HepG2 (cell line): ENCODE measurements around the gene COBLL1. TPM values are rescaled to one million over a fixed set of nuclear protein-coding genes. Genes with fewer than 3 reads are reported as not detected.
A peak's percentile ranks its signal among the peaks of the same experiment; 100 is the strongest.

Source experiments
- ATAC-seq: fragments of 200-7000 bp; cut with Tn5 transposase; 3 replicates; pipeline ENCODE4 v1.9.1; 2020; ENCODE audit warnings: mild to moderate bottlenecking, moderate library complexity
- BruUV-seq: library from RNA; stranded (reverse); fragments of 400-500 nt; replicated peaks from 2 replicates; lab custom pipeline; 2021; lab: Mats Ljungman, UMichigan
- CTCF ChIA-PET: fragments of 300-600 bp; formaldehyde crosslinking; extraction: SDS; loops from one replicate; lab custom pipeline; 2021; ENCODE audit warnings: low total read pairs, inconsistent platforms, low intra/inter-chr PET ratio; lab: Yijun Ruan, JAX
- POLR2A ChIA-PET: fragments of 350-600 bp; sonication (Branson Sonifier 250); formaldehyde crosslinking; loops from one replicate; lab custom pipeline; 2020; ENCODE audit warnings: antibody characterized with exemption, inconsistent platforms; lab: Yijun Ruan, JAX
- DNase-seq: peaks from one replicate; pipeline ENCODE4 v3.0.0-alpha.2; 2015; ENCODE audit warnings: low spot score
- FAIRE-seq: peaks from 3 replicates; lab custom pipeline; 2011; peaks lifted over from hg19 to GRCh38; lab: Jason Lieb, UNC
- H2AFZ ChIP-seq: one replicate; pipeline ENCODE4 v1.6.1; 2011; ENCODE audit warnings: low read length, inconsistent platforms
- H3K27ac ChIP-seq: fragments of 300-600 bp; 3 replicates; pipeline ENCODE4 v1.8.0; 2011; ENCODE audit warnings: mixed run types, mild to moderate bottlenecking, mixed read lengths, low read length, inconsistent platforms; ENCODE audit not compliant: insufficient read depth; ENCODE audit errors: extremely low read length
- H3K27me3 ChIP-seq, 2 experiments: fragments of 200-600 bp in 1 of 2; 2 replicates in 1 of 2; 3 replicates in 1 of 2; pipeline versions ENCODE4 v1.6.0 to v1.8.0; 2011; ENCODE audit warnings: low read length in 2 of 2, mild to moderate bottlenecking in 2 of 2, moderate library complexity in 2 of 2, inconsistent platforms in 1 of 2; ENCODE audit not compliant: insufficient read depth in 2 of 2, control insufficient read depth in 1 of 2
- H3K36me3 ChIP-seq, 2 experiments: fragments of 200-600 bp in 1 of 2; replicated peaks in 1 of 2; 2 replicates in 1 of 2; 3 replicates in 1 of 2; pipeline versions ENCODE4 v1.5.1 to v1.8.0; 2011; ENCODE audit warnings: low read length in 2 of 2, inconsistent platforms in 1 of 2; ENCODE audit not compliant: insufficient read depth in 2 of 2, control insufficient read depth in 1 of 2
- H3K4me1 ChIP-seq: 2 replicates; pipeline ENCODE4 v1.5.1; 2012; ENCODE audit warnings: low read length, inconsistent platforms; ENCODE audit not compliant: insufficient read depth
- H3K4me2 ChIP-seq: 2 replicates; pipeline ENCODE4 v1.6.0; 2011; ENCODE audit warnings: low read depth, low read length, inconsistent platforms
- H3K4me3 ChIP-seq, 3 experiments: fragments of 200-600 bp in 1 of 3; sonication (generic), shearing (Covaris generic) in 1 of 3; replicated peaks in 1 of 3; 2 replicates each; pipeline ENCODE4 v1.5.1; 2011 to 2016; ENCODE audit warnings: low read length in 3 of 3, inconsistent platforms in 2 of 3, low read depth in 2 of 3, mild to moderate bottlenecking in 2 of 3, control low read depth in 1 of 3, mixed read lengths in 1 of 3; ENCODE audit not compliant: insufficient read depth in 1 of 3
- H3K79me2 ChIP-seq: one replicate; pipeline ENCODE4 v1.6.1; 2011; ENCODE audit warnings: low read length, inconsistent platforms; ENCODE audit not compliant: insufficient read depth
- H3K9ac ChIP-seq: 2 replicates; pipeline ENCODE4 v1.6.0; 2011; ENCODE audit warnings: mild to moderate bottlenecking, low read depth, low read length, inconsistent platforms; ENCODE audit not compliant: insufficient read depth
- H3K9me3 ChIP-seq: 2 replicates; pipeline ENCODE4 v1.5.1; 2012; ENCODE audit warnings: mild to moderate bottlenecking, low read length
- H4K20me1 ChIP-seq: 2 replicates; pipeline ENCODE4 v1.6.0; 2011; ENCODE audit warnings: inconsistent platforms, mild to moderate bottlenecking, low read length, moderate library complexity; ENCODE audit not compliant: insufficient read depth
- CHCHD3 ChIP-seq: sonication (generic); formaldehyde crosslinking; IDR thresholded peaks from 2 replicates; pipeline ENCODE4 v1.8.0; 2022; ENCODE audit warnings: mild to moderate bottlenecking, missing genetic modification reagents, moderate library complexity
- PPARG ChIP-seq: conservative IDR thresholded peaks from 2 replicates; pipeline ENCODE4 v1.6.1; 2016; ENCODE audit warnings: missing biosample characterization, missing genetic modification reagents
- SNAPC2 ChIP-seq: sonication (generic); formaldehyde crosslinking; IDR thresholded peaks from 2 replicates; pipeline ENCODE4 v1.8.1; 2022; ENCODE audit warnings: mild to moderate bottlenecking, missing genetic modification reagents
- ZNF790 ChIP-seq: sonication (generic); formaldehyde crosslinking; IDR thresholded peaks from 2 replicates; pipeline ENCODE4 v1.8.0; 2022; ENCODE audit warnings: missing genetic modification reagents, mild to moderate bottlenecking, borderline replicate concordance
- WGBS: methylation state at CpG from one replicate; pipeline ENCODE4 v1.1.6; 2017; ENCODE audit warnings: low lambda C conversion rate; 5-methylcytosine and 5-hydroxymethylcytosine counted together
- in situ Hi-C: cut with HindIII; loops from 2 replicates; pipeline ENCODE4 v1.10.0; 2017; ENCODE audit warnings: low pct_unique_long_range_greater_than_20kb; ENCODE audit not compliant: extremely low pct_ligation_motif_present
- intact Hi-C: fragments of 100-400 bp; cut with micrococcal nuclease; formaldehyde crosslinking; loops from one replicate; pipeline ENCODE4 v1.10.0; 2022; ENCODE audit not compliant: unreplicated experiment
- polyA plus RNA-seq, 8 experiments: library from polyadenylated mRNA; depleted of rRNA in 3 of 8; stranded (reverse) in 7 of 8; unstranded in 1 of 8; fragments of >200 nt; fragmentation: Illumina TruSeq in 4 of 8; extraction: Trizol in 4 of 8; gene quantifications; 2 replicates each; pipeline versions ENCODE4 v1.2.1 to v1.2.3, GENCODE V29; 2011 to 2016; ENCODE audit warnings: low read depth in 4 of 8, missing spikeins in 1 of 8, mixed read lengths in 1 of 8; ENCODE audit not compliant: insufficient read depth in 1 of 8
- total RNA-seq, 5 experiments: library from RNA; depleted of rRNA; stranded (reverse); fragments of >200 nt; fragmentation: Illumina TruSeq; extraction: Trizol; gene quantifications; 2 replicates each; pipeline ENCODE4 v1.2.3, GENCODE V29; 2016; ENCODE audit warnings: low read depth in 1 of 5
- TF ChIP-seq, protein P1 (sequence below): sonication (generic); formaldehyde crosslinking; IDR thresholded peaks from 2 replicates; pipeline ENCODE4 v1.8.0; 2022; ENCODE audit warnings: mild to moderate bottlenecking, missing genetic modification reagents, borderline replicate concordance
- TF ChIP-seq, protein P2 (sequence below): sonication (generic); formaldehyde crosslinking; IDR thresholded peaks from 2 replicates; pipeline ENCODE4 v1.8.0; 2023; ENCODE audit warnings: mild to moderate bottlenecking, missing genetic modification reagents
- TF ChIP-seq, protein P3 (sequence below): sonication (generic); formaldehyde crosslinking; IDR thresholded peaks from 2 replicates; pipeline ENCODE4 v1.8.1; 2022; ENCODE audit warnings: low read depth, mild to moderate bottlenecking, missing genetic modification reagents
- TF ChIP-seq, protein P4 (sequence below): sonication (generic); formaldehyde crosslinking; IDR thresholded peaks from 2 replicates; pipeline ENCODE4 v1.8.1; 2023; ENCODE audit warnings: missing genetic modification reagents, mild to moderate bottlenecking, borderline replicate concordance
- TF ChIP-seq, protein P5 (sequence below): sonication (generic); formaldehyde crosslinking; IDR thresholded peaks from 2 replicates; pipeline ENCODE4 v1.4.0; 2020; ENCODE audit warnings: missing genetic modification reagents, borderline replicate concordance

COBLL1 gene
- total and polyA plus RNA-seq, 2 of the 13 experiments (the other 11 are each of a cell fraction or from before 2014, with no cell fraction given) = 32.6 to 86.8 TPM

DNA sequence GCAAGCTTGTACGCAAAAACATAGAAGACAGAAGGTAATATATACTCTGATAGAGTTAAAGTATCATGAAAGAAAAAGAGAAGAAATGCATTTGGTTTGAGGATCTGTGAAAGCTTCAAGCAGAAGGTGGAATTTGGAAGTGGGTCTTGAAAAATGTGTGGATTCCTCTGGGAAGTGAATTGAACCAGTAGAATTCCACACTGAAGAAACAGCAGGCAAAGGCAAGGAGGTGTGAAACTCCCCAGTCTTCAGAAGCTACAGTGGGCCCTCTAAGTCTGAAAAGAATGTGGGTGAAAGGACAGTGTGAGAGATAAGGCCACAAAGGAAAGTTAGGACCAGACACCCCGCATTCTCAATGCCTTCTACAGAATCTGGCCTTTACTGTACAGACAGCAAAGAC is 25.6 kb downstream of the COBLL1 start:
- no peaks in the 10 kb centered on the region for H3K9me3 ChIP-seq
- CTCF ChIA-PET = no interaction called here
- FAIRE-seq (no peak), ATAC-seq (no peak), DNase-seq (no peak)
- no peaks in the 10 kb centered on the region for H3K36me3 ChIP-seq
- no peak overlapping the region for H2AFZ ChIP-seq
- no peak overlapping the region for H3K4me2 ChIP-seq
- POLR2A ChIA-PET = no interaction called here
- 98% methylated on average over 2 of the region's 2 CpGs for WGBS
- H3K79me2 ChIP-seq = peaks cover 85% of the 10 kb centered on the region
- H3K9ac ChIP-seq = no peak overlapping the region
- in situ Hi-C loops = no loop called here
- no peak overlapping the region for H3K4me3 ChIP-seq
- H3K27me3 ChIP-seq = no peaks in the 10 kb centered on the region
- no TSS peak for BruUV-seq
- TF ChIP-seq CHCHD3 (CRISPR knock-in tag) = no peak
- 0 out of 2 replicates have a peak, but pooled peaks have one; percentile 7 for TF ChIP-seq PPARG
- peak overlapping the region; percentile 33 for H3K27ac ChIP-seq
- intact Hi-C loops = no loop called here
- H3K4me1 ChIP-seq = peaks cover 62% of the 10 kb centered on the region
- no peaks in the 10 kb centered on the region for H4K20me1 ChIP-seq

DNA sequence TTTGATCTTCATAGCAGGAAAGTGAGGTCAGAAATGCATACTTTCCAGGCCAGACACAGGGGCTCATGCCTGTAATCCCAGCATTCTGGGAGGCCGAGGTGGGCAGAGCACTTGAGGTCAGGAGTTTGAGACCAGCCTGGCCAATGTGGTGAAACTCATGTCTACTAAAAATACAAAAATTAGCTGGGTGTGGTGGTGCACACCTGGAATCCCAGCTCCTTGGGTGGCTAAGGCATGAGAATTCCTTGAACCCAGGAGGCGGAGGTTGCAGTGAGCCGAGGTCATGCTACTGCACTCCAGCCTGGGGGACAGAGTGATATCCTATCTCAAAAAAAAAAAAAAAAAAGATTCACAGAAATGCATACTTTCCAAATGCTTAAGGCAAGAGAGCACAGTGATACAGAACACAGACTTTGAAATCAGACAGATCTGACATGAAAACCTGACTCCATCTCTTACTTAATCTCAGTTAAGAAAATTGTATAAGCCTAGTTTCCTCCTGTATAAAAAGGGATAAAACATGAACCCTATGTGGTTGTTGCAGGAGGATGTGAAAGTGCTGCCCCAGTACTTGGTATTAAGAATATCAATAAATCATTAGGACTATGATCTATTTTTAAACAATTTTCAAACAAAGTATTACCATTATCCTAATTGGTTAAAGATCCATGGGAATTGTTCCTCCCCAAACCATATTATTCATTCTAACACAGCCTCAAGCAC is 26.4 kb downstream of the COBLL1 start:
- peaks cover 70% of the 10 kb centered on the region for H3K4me1 ChIP-seq
- ChIA-PET POLR2A (no interaction called here), CTCF (no interaction called here)
- no peak overlapping the region for H3K9ac ChIP-seq
- no peaks in the 10 kb centered on the region for H3K9me3 ChIP-seq
- DNase-seq (no peak), ATAC-seq (no peak), FAIRE-seq (no peak)
- no peaks in the 10 kb centered on the region for H3K27me3 ChIP-seq
- WGBS = 98% methylated on average over 3 of the region's 3 CpGs
- no peaks in the 10 kb centered on the region for H3K36me3 ChIP-seq
- H3K79me2 ChIP-seq = peaks cover 88% of the 10 kb centered on the region
- BruUV-seq = no TSS peak
- no peak overlapping the region for H2AFZ ChIP-seq
- H3K4me2 ChIP-seq = no peak overlapping the region
- intact Hi-C loops (no loop called here), in situ Hi-C loops (no loop called here)
- H3K4me3 ChIP-seq = no peak overlapping the region
- no peaks in the 10 kb centered on the region for H4K20me1 ChIP-seq
- H3K27ac ChIP-seq = no peak overlapping the region
- TF ChIP-seq, protein P1, sequence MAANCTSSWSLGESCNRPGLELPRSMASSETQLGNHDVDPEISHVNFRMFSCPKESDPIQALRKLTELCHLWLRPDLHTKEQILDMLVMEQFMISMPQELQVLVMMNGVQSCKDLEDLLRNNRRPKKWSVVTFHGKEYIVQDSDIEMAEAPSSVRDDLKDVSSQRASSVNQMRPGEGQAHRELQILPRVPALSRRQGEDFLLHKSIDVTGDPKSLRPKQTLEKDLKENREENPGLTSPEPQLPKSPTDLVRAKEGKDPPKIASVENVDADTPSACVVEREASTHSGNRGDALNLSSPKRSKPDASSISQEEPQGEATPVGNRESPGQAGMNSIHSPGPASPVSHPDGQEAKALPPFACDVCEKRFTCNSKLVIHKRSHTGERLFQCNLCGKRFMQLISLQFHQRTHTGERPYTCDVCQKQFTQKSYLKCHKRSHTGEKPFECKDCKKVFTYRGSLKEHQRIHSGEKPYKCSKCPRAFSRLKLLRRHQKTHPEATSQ = no peak
- TF ChIP-seq, protein P2, sequence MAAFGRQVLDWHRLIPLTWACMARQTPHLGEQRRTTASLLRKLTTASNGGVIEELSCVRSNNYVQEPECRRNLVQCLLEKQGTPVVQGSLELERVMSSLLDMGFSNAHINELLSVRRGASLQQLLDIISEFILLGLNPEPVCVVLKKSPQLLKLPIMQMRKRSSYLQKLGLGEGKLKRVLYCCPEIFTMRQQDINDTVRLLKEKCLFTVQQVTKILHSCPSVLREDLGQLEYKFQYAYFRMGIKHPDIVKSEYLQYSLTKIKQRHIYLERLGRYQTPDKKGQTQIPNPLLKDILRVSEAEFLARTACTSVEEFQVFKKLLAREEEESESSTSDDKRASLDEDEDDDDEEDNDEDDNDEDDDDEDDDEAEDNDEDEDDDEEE = no peak
- TF ChIP-seq, protein P3, sequence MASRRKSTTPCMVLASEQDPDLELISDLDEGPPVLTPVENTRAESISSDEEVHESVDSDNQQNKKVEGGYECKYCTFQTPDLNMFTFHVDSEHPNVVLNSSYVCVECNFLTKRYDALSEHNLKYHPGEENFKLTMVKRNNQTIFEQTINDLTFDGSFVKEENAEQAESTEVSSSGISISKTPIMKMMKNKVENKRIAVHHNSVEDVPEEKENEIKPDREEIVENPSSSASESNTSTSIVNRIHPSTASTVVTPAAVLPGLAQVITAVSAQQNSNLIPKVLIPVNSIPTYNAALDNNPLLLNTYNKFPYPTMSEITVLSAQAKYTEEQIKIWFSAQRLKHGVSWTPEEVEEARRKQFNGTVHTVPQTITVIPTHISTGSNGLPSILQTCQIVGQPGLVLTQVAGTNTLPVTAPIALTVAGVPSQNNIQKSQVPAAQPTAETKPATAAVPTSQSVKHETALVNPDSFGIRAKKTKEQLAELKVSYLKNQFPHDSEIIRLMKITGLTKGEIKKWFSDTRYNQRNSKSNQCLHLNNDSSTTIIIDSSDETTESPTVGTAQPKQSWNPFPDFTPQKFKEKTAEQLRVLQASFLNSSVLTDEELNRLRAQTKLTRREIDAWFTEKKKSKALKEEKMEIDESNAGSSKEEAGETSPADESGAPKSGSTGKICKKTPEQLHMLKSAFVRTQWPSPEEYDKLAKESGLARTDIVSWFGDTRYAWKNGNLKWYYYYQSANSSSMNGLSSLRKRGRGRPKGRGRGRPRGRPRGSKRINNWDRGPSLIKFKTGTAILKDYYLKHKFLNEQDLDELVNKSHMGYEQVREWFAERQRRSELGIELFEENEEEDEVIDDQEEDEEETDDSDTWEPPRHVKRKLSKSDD (CRISPR knock-in tag) = no peak
- TF ChIP-seq SNAPC2 (CRISPR knock-in tag) = no peak
- TF ChIP-seq ZNF790 (CRISPR knock-in tag) = no peak
- TF ChIP-seq, protein P4, sequence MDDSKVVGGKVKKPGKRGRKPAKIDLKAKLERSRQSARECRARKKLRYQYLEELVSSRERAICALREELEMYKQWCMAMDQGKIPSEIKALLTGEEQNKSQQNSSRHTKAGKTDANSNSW (CRISPR knock-in tag) = no peak
- TF ChIP-seq, protein P5, sequence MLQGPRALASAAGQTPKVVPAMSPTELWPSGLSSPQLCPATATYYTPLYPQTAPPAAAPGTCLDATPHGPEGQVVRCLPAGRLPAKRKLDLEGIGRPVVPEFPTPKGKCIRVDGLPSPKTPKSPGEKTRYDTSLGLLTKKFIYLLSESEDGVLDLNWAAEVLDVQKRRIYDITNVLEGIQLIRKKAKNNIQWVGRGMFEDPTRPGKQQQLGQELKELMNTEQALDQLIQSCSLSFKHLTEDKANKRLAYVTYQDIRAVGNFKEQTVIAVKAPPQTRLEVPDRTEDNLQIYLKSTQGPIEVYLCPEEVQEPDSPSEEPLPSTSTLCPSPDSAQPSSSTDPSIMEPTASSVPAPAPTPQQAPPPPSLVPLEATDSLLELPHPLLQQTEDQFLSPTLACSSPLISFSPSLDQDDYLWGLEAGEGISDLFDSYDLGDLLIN (CRISPR knock-in tag) = no peak
